EL (cell line): ENCODE data around the gene PDRG1.

ENCODE experiments used
- DNase-seq: peaks from one replicate; pipeline ENCODE4 v3.0.0-alpha.2; 2016

Gene PDRG1

DNA sequence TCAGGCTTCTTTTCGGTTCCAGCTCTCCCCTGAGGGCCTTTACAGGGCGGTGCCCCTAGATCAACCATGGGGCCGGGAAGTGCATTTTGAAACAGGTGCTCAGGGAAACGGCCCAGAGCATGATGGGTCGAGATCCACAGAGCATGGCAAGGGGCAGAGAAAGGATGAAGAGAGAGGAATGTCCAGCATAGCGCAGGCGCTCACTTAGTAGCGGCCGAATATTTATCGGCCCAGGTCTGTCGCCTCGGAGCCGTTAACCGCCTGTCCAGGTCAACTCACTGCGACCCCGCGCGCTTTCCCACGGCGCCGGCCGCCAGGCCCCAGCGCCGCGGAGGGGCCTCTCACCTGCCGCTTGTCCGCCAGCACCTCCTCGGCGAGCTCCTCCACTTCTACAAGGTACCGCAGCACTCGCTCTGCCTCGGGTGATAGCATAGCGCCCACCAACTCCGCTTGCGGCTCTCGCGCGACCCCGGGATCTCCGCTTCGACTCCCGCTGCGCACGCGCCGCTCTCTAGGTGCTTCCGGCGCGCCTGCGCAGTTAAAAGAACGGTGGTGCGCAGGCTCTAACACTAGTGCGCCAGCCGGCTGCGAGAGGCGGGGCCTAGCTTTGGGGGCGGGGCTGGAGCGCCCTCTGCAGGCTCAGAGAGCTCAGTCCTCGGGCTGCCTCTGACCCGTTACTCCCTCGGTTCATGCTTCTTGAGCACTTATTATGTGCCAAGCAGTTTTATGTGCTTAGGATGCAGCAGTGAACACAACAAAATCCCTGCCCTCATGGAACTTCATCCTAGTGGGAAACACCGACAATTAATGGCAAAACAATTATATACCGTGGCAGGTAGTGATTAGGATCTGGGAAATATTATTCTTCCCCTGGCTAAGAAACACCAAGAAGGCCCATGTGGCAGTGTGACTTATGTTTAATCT lies at the start of gene PDRG1:
Gene PDRG1, minus strand, starts transcription at position 517 of the 924 bp plus-strand sequence. Its CDS starts 85 bp downstream, at position 432.
- DNase-seq: peak; percentile 95

DNA sequence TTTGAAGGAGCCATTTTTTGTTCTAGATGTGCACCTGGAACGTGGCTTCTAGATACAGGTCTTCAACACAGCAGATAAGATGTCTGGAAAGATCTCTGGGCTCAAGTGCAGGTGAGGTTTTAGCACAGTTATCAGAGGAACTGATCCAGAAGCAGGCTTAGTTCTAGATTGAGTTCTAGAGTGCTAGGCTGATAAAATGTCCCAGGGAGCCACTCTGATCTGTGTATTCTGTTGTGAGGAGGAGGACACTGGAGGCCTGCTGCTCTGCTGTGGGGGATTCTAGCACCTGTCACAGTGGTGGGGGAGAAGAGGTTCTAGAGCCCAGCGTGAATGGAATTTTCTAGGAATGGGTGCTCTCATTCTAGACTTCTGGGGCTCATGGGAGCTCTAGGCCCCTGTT lies 46.4 kb upstream of the PDRG1 start:
- DNase-seq: no peak

DNA sequence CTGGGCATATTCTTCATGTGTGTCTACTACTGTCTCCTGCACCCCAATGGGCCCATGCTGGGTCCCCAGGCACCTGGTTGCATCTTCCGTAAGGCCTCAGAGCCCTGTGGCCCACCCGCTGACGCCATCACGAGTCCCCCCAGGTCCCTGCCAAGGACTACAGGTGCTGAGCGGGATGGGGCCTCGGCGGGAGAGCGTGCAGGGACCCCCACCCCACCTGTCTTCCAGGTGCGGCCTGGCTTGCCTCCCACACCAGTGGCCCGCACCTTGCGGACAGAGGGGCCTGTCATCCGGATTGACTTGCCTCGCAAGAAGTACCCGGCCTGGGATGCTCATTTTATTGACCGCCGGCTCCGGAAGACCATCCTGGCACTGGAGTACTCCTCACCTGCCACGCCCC lies 45.1 kb upstream of the PDRG1 start:
- DNase-seq: no peak

DNA sequence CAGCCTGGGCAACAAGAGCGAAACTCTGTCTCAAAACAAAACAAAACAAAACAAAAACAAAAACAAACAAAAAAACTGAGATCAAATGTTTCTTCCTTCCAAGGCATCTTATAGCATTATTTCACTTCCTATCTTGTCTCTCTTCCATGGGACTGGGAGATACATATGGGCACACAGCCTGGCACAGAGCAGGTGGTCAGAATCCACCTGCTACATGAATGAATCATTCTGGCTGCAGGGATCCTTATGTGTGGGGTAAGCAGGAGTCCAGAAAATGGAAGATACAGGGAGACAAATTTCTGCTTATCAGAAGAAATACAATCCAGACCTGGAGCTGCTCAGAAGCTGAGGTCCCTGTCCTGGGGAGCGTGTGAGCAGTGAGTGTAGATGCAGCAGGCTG lies 40.2 kb upstream of the PDRG1 start:
- DNase-seq: no peak

DNA sequence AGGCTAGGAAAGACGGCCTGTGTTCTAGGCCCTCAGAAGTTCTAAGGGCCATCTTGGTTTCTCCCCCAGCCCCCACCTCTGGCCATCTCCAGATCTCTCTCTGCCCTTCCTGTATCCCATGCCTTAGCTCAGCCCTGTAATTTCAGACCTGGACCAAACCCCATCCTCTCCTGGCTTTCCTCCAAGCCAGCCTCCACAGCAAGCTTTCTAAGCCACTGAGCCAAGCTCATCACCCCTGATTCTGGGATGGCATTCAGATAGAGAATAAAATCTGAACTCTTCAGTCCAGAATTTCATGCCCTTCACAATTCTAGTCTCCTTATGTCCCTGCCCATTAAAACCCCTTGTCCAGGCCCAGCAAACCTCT lies 39.5 kb upstream of the PDRG1 start:
- DNase-seq: no peak

DNA sequence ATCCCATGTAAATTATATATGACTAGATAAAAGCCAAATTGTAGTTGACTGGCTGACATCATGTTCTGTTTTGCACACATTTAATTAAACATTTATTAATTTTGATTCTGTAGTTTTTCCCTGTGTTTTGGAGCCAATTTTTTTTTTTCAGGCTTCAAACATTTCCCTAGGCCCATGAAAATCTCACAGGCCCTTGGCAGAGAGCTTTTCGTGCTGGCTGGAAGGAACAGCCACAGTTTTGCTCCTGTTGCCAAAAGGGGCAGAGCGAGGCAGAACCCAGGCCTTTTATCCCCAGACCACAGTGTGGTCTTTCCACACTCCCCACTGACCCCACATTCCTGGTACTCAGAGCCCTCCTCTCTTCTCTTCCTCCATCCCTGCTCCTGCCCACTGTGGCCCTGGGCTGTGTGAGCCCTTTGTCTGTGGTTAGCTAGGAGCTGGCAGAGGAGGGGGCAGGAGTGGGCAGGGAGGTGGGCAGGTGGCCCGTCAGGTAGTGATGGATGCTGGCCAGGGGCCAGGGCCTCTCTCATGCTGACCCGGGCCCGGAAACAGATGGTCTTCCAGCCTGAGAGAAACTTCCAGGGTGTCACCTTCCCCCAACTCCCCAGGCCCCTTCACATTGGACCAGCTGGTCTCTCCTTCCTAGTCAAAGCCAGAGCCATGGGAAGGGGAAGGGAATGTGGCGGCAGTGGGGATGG lies 38.9 kb upstream of the PDRG1 start:
- DNase-seq: no peak

DNA sequence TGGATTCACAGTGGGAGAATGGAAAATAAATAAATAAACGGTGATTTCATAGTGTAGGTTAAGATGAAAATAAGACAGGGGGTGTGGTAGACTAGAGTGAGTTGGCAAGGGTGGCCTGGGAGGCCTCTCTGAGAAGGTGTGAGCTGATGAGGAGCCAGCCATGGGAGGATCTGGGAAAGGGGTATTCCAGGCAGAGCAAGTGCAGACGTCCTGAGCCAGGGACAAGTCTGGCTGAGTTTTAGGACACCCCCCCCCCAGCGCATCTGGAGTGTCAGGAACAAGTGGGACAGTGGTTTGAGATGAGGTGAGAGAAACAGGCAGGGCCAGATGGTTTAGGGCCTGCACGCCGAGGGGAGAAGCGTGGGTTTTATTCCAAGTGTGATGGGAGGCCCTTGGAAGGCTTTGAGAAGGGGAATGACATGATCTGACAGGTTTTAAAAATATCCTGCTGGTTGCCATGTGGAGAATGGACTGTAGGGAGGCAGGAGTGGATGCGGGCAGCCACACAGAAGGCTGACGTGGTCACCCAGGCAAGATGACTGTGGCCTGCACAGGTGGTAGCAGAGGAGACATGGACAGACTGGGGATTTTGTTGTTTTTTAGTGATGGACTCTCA lies 37.3 kb upstream of the PDRG1 start:
- no peak for DNase-seq

DNA sequence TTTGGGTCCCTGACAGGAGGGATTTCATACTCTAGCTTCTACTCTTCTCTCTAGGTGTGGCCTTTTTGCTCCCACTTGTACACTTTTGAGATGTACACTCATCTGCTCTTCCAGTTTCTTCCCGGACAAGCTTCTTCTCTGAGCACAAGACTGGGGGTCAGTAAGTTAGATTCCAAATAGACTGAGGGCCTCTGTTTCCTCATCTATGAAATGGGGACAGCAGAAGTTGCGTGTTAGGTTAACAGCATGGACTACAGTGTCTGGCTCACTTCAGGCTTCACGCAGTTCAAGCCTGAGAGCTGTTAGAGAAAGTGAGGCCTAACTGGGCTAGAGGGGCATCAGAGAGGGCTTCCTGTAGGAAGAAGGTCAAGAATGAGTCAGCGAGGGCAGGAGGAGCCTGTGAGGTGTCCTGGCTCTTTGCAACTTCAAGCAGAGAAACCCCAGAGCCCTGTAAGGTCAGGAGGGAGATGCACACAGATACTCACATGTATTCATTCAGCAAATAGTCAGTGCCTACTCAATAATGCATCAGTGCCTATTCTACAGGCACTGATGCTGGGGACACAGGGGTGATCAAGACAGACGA lies 36.7 kb upstream of the PDRG1 start:
- DNase-seq: no peak

DNA sequence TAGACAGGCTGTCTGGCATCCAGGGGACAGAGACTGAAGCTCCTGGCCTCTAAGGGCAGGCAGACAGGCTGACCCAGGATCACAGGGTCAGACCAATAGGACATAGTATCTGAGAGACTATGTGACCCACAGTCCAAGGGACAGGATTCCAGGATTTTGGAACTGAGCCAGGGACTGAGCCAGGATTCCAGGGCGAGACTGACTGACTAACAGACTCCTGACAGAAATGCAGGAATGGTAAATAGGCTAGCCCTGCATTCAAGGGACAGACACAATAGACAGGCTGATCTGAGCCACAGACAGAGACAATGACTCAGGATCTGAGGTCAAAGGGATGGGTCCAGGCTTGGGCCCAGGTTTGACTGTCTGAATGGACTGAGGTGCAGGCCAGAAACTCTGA lies 35.9 kb upstream of the PDRG1 start:
- DNase-seq: peak; percentile 34

DNA sequence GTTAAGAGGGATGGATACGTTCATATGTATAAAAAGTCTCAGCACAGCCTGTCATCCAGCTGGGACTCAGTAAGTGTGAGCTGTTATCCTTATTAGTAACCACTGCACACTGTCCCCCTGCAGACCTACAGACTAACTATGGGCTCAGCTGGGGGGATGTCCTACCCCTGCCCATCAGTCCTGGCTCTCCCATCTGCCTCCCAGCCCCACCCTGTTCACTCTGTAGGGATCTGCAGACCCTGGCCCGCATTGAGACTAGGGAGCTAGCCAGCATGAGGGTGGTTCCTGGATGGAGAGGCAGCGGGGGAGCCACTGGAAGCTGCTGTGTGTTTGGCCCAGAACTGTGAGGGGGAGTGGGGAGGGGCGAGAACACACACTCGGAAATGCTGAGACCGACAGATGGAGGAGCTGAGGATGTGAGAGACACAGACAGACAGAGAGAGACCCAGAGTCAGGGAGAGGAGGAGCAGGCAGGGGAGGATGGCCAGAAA lies 33.2 kb upstream of the PDRG1 start:
- DNase-seq: no peak

DNA sequence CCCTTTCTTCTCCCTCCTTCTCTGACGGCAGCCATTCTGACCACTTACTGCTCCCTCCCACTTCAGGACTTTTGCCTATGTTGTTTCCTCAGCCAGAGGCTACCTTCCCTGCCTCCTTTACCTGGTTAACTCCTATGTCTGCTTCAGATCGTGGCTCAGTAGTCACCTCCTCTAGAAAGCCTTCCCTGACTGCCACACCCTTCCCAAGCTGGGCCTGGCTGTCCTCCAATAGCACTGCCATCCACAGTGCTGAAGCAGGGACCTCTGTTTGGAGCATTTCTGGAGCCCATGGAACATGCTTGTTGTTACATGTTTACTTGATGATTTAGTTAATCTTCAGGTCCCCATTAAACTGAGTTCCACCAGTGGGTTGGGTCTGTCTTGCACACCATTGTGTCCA lies 29.9 kb upstream of the PDRG1 start:
- DNase-seq: no peak

DNA sequence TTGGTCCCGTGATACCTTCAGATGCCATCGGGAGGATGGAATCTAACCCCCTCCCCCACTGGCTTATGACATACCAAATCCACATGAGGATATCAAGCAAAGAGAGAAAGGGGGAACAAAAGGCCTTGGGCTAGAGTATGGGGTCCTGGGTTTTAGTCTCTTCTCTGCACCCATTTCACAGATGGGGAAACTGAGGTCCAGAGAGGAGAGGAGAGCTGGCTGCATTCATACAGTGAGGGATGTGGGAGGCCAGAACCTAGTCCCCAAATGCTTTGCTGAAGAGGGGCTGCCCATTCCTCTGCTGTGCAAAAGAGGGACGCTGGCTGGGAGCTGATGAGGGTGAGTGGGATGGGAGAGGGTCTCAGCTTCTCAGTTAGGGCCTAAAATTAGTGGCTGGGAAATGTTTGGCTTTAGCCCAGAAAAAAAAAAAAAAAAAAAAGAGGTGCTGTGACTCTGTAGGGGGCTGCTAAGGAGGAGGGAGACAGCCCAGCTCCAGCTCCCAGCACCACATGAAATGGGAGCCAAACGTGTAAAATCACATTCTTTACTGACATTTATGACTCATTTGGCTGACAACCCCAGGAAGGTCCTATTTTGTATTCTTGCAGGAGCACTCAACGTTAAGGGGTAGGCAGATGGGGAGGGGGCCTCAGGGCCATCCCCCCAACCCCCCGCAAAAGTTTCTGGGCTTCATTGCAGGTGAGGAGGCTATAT lies 28.0 kb upstream of the PDRG1 start:
- DNase-seq: peak; percentile 27

DNA sequence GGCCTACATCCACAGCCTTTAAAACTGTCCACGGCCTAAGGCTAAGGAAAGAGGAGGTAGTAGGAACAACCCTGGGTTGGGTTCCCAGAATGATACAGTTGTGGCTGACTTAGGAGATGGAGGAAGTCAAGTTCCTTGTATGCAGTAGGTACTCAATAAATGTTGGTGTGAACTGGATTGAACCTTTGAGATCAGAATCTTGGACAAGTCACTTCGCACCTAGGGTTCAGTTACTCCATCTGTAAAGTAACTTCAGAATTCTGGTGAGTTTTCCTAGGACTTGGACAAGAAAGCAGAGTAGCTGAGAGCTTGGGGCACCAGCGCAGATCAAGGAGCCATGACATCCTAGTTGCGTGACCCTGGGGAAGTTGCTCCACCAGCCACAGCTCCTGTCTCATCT lies 25.2 kb upstream of the PDRG1 start:
- DNase-seq: no peak

DNA sequence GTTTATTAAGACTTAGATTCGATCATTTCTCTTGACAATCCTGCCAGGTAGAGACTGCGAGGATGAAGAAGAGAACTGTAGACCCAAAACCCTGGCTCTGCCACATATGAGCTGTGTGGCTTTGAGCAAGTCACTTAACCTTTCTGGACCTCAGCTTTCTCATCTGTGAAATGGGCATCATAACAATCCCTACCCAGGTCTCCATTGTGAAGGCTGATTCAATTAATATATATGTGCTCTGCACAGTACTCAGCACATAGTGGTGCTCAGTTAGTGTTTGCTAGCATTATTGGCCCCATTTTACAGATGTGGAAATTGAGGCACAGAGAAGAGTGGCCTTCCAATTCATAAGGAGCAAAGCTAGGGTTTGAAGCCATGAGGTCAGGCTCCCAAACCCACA lies 24.0 kb upstream of the PDRG1 start:
- no peak for DNase-seq

DNA sequence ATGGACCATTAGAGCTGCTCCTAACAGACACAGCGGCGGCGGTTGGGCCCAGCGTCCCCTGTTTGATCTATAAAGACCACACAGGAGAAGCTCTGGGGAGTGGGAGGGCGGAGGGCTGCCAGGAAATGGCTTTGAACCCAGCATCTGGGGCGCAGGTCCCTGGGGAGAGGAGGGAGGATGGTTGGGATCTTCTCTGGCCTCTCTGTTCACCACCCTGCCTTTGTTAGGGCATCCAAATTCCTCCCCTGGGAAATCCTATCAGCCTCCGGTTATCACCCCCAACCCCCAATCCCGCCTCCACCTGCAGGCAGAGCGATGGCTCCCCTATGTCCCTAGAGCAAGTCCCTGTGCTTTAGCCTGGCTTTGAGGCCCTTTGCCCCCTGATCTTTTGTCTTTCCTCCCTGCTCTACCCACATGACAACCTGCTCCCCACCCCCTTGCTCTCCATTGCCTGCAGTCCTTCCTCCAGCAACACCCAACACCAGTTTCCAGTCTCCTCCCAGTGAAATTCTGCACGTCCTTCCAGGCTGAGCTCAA lies 23.2 kb upstream of the PDRG1 start:
- peak; percentile 20 for DNase-seq

DNA sequence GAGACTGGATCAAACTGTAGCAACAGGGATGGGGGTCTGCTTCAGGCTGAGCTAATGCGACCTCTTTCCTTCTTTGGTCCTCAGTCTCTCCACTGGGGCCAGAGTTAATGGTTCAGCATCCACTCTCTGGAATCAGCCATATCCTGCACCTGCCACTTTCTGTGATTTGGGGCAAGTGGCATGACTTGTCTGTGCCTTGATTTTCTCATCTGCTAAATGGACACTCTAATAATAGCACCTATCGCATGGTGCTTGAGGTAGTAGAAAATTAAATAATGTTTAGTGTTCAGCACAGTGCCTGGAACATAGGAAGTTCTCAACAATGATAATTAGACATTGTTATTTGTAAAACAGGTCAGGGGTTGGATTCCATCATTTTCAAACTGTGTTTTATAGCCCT lies 22.4 kb upstream of the PDRG1 start:
- DNase-seq: no peak

DNA sequence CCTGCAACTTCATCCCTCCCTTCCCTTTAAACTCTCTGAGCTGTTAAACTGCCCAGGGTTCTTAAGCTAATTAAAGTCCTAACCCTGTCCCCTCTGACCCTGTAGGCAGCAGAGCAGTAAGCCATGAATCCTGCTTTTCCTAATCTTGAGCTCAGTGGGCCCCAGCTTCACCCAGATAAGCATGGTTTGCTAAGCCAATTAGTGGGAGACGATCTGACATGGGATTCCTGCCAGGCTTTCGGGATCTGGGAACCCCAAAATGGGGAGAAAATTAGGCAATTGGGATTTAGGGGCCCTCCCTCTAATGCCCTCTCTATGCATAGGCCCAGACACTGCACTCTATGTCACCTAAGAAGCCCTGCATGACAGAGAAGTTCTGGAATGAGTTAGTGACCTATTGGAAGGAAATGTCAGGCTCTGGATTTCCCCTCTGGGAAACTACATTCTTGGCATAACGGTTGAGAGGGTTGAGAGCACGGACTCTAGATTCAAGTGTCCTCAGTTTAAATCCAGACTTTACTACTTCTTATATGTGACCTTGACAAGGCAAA lies 20.7 kb upstream of the PDRG1 start:
- DNase-seq: peak; percentile 85

DNA sequence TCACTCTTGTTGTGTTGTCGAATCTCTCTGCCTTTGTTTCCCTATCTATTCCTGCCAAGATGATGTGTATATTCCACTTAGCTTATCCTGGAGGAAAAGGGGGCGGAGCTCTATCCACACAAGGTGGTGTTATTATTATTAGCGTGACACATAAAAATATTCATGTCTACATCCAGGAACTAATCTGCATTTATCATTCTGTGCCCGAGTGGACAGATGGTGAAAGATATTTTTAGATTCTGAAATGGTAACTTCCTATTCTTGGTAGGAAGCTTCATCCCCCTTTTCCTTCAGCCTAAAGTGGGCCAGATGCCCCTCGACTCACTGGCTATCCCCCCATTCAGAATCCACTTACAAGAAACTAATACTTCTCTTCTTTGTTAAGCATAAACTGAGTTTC lies 18.1 kb upstream of the PDRG1 start:
- no peak for DNase-seq

DNA sequence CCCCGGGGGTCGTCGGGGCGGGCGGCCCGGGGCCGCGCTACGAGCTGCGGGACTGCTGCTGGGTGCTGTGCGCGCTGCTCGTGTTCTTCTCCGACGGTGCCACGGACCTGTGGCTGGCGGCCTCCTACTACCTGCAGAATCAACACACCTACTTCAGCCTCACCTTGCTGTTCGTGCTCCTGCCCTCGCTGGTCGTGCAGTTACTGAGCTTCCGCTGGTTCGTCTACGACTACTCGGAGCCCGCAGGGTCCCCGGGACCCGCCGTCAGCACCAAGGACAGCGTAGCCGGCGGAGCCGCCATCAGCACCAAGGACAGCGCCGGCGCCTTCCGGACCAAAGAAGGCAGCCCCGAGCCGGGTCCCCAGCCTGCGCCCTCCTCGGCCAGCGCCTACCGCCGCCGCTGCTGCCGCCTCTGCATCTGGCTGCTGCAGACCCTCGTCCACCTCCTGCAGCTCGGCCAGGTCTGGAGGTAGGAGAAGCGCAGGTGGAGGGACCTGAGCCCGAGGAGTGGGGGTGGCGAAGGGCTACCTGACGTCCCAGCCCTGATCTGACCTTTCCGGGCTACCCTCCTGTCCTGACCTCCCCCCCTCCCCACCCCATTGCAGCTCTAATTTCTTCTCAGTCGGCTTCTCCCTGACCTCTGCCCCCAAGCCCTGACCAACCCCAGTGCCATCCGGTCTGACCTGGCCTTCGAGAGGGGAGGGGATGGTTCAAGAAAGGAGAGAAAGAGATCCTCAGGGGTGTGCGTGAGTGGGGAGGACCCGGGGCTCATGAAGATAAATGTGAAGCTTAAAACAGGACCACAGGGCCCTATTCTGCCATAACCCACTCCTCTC lies 16.7 kb upstream of the PDRG1 start:
- peak; percentile 61 for DNase-seq

DNA sequence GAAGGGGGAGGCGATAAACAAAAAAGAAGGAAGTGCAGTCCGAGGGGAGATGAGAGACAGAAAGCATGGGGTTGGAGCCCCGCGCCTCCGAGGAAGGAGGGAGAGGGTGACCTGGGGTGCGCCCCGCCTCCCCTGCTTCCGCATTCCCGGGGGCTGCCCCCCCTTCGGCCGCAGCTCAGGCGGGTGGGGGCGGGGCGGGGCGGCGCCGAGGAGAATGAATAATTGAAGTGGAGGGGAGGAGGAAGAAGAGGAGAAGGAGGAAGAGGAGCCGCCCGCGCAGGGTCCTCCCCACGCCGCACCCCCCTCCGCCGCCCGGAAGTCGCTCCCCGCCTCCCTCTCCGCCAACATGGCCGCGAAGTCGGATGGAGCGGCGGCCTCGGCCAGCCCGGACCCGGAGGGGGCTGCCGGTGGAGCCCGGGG lies 16.0 kb upstream of the PDRG1 start, which contains the start of gene XKR7:
Gene XKR7, plus strand, starts transcription at position 322 of the 420 bp plus-strand sequence. Its CDS starts 25 bp downstream, at position 347.
- no peak for DNase-seq
